HG03039 (cell line): ENCODE results near the gene TNFRSF8.

Source experiments
- ATAC-seq: cut with Tn5 transposase; IDR thresholded peaks from one replicate; pipeline ENCODE4 v1.9.1; 2021; ENCODE audit warnings: mild to moderate bottlenecking, moderate library complexity; ENCODE audit not compliant: unreplicated experiment

TNFRSF8 gene

DNA sequence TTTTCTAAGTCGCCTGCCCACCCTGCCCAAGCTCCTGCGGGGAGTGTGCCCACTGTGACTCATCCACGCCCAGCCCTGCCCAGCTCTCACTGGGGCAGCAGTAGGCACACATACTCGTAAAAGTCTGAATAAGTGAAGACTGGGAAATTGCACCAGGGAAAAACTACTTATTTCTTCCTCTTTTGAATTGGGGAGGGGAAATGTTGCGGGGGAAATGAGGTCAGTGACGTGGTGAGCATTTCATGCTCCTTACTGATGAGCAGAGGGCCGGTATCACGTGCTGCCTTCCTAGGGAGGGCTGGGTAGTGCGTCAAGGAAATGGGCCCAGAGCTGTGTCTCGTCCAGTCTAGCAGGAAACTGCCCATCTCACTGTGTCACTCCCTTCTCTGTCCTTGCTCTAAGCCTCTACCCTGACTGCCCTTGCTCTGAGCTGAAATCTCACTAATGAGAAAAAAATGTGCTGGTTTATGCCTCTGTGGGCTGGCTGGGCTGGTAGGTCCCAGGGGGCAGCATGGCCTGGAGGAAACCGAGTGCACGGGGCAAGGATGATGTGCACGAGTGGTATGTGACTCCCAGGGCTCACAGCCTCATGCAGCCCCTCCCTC lies 90.2 kb downstream of the TNFRSF8 start:
- ATAC-seq, result no peak

DNA sequence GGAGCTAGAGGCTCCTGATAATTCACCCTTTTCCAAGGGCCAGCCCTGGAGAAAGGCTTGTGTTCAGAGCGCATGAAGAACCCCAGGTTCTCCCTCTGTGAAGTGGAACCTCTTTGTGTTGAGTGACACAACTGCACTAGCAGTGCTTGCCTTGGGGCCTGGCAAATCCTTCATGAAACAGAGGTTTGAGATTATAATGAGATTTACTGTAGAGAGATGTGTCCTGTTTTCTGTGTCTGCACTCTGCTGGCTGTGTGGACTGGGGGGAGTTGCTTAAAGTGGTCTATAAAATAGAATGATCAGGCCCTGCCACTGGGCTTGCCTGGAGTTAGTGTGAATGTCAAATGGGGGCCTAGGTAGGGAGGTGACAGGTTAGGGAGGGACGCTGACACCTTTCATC lies 92.2 kb downstream of the TNFRSF8 start:
- ATAC-seq, result no peak

DNA sequence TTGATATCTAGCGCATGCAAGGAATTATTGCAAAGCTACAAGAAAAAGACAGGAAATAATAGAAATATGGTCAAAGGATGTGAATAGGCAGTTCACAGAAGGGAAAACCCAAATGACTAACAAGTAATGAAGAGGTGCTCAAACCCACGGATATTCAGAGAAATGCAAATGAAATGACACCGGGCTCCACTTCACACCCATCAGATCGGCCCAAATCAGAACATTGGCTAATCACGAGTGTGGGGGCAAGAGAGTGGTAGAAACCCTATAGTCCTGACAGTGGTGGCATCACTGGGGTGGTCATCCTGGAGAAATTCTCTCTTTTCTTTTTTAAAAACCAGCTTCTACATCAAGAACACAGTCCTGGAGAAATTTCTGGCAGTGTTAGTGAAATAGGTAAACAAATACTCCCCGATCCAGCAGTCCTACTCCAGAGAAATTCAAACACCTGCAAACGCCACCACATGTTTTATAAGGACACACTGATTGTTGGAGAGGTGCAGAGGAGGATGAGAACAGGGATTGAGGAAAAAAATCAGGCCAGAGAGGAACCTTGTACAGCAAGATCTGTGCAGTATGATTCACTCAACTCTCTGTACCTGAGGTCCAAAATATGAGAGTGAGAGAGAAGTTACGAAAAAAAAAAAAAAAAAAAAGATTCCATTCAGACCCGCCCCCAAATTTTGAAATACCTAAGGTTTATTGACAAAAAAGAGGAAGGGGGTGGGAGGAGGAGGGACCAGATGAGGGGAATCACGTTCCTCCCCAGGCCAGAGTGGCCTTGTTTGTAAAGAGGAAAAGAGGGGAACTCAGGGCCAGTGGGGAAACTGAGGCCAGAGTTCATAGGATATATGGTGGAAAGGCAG lies 94.5 kb downstream of the TNFRSF8 start:
- no peak for ATAC-seq

DNA sequence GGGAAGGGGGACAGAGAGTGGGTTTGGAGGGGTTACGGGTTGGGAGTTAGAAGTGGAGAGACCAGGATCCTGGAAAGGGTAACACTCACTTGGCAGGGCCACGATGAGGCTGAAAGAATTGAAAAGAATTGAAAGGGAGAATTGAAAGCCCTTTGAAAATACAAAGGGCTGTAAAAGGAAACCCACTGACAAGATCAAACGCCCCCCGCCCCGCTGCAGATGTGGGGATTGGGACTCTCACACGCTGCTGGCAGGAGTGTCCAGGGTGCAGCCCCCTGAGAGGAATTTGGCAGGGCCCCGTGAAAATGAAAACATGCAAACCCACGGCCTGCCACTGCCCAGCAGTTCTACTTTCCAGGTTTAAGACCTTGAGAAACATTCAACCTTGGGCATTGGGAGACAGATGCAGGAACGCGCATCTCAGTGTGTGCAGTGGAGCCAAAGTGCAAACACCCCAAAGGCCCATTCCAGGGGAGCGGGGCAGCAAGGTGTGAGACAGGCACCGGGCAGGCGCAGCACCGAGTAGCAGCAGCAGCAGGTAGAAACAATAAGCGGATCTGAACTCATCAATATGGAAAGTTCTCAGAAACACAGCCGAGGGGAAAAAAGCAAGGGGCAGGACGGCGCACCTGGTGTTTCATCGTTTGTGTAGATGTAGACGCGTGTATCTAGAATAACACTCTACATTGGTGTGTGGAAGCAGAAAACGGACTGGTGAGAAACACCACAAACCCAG lies 95.4 kb downstream of the TNFRSF8 start:
- no peak for ATAC-seq

DNA sequence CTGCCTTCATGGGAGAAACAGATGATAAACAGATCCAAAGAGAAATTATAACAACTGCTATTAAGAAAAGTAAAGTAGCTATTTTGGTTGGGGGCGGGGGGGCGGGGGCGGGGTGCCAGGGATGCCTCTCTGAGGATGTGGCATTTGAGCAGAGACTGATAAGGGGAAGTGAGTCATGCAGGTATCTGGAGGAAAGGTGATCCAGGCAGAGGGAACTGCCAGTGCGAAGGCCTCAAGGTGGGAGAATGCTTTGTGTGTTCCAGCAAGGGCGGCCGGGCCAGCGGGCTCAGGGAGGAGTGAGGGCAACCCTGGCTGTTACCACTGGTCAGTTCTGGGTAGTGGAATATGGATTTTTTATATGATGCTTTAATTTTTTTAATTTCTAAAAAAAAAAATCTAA lies 96.7 kb downstream of the TNFRSF8 start:
- no peak for ATAC-seq

DNA sequence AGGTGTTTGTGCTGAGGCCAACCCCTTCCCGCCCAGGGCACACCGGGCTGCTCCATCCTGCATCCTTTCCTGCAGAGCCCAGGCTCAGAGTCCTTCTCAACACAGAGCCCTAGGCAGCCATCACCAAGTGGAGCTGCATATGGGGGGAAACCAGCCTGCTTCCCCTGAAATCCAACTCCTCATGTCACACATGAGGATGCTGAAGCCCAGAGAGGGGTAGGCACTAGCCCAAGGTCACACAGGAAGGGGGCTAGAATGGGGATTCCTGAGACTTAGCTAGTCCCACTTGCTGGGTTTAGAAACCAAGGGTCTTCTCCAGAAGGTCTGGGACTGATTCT lies 98.2 kb downstream of the TNFRSF8 start:
- no peak for ATAC-seq

DNA sequence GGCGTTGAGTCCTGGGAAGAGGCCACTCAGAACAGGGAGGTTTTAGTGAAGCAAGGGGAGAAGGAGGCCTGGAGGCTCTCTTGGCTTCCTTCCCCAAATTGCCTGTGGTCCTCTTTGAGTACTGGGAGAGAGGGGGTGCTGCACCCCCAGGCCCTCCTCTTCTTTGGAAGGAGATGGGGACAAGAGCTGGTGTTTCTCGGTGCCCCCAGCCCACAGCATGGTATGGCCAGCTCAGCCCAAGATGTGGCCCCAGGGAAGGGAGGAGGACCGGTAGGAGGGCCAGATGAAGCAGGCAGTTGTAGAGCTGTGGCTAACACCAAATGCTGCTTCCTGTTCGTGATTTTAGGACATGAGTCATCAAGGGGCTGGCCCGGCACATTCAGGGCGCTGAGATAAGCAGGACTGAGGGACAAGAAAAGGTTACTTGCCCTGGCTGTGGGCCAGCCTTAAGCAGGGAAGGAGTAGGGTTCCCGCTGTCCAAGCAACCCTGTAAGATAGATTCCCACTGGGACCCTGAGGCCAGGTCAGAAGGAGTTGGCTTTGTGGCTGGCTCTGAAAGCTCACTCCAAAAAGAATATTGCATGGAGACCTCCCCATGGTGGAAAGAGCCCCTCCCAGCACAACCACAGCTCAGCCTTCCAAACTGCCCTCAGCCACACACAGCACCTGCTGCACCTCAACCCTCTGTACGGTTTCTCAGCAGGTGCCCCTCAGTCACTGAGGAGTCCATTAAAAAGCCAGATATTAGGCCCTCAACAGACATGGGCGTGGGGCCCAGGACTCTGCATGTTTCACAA lies 98.8 kb downstream of the TNFRSF8 start:
- ATAC-seq, result peak; percentile 60

DNA sequence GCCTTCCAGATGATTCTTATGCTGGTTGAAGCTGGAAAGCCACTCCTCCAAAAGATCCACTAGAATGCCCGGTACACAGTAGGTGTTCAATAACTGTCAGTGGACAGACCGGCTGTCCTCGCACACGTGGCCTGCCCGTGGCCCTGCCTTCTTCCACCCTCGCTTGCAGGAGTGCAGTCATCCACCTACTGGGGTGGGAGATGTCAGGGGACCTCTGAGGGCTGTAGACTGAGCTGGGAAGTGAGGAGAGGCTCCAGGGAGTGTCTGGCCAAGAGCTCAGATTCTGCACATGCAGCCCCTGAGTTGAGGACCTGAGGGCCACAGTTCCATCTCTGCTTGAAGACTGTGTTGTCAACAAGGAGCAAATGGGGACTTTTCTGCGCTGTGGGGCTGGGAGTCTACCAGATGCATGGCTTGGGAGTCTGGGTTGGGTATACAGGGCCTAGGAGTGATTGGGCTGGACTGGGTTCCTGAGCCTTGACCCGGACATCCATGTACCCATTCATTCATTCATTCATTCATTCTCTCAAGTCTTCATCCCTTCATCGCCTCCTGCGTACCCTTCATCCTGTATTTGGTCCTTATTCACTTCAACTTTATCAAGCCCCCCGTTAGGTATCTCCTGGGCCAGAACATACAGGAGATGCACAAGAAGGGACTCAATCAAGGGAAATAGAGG lies 99.5 kb downstream of the TNFRSF8 start:
- no peak for ATAC-seq

DNA sequence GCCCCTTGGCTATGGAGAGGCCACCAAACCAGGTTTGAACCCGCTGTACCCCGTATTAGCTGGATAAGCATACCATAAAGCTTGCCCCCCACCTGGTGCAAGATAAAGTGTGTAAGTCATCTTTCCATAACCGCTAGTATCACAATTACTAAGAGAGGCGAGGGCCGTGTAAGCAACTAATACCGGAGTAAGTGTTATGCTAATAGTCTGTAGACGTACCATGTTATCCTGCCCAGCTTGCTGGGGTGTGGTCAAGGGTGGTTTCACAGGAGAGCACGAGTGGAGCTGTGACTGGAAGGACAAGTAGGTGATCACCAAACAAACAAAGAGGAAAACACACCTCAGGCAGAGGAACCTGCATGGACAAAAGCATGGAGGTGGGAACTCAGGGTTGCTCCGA lies 100.1 kb downstream of the TNFRSF8 start:
- ATAC-seq, result no peak

DNA sequence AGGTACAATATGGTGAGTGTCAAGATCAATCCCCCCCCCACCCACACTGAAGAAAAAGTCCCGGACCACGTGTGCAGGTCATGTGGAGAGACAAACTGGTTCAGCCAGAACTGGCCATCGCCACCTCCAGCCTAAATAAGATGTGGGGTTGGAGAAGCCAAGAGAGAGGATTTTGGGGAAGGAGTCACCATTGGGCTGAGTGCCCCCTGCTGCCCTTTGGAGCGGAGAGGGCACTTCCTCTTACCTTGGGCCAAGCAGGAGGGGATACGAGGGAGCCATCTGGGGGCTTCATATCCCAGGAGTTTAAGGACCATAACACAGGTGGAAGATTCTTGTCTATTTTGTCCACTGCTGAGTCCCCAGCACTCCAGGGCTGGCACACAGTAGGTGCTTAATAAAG lies 101.1 kb downstream of the TNFRSF8 start:
- ATAC-seq, result no peak

DNA sequence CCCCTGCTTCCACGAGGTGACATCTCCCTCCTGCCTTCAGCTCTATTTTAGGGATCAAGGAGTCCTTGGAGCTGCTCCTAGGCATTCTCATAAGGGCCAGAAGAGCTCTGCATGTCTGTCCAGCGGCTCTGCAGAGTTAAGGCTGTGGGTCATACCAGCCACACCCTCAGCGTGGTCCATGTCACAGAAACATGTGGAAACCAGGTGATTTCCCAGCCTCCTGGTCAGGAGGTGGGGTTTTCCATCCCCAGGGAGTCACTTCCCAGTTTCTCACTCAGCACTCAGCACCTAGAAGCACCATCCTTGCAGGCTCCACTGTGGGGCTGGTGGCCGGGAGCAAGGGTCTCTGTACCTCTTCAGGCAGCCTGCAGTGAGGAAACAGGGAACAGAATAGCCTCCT lies 102.2 kb downstream of the TNFRSF8 start:
- no peak for ATAC-seq

DNA sequence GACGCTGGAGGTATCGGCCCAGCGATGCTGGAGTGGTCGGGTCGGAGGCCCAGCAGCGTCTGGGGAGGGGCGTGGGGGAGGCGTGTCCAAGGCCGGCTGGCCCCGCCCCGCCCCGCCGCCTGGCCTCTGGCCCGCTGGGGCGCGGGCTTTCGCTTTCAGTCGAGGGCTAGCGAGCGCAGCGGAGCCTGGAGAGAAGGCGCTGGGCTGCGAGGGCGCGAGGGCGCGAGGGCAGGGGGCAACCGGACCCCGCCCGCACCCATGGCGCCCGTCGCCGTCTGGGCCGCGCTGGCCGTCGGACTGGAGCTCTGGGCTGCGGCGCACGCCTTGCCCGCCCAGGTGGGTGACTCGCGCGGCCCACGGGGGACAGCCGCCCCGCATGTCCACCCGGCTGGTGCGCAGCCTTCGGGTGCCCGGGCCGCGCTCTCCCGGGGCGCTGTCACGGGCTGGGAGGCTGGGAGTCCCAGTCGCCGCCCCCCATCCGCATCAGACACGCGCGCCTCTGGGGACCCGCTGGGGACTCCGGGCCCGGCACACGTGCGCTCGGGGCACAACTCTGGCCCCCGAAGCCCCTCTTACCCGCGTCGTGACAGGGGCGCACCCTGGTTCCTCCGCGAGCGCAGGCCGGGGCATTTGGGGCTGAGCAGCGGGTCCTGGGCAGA lies 103.9 kb downstream of the TNFRSF8 start, which contains the start of gene TNFRSF1B:
Gene TNFRSF1B (plus strand): TSS at position 158 of the 659 bp plus-strand sequence. CDS start 101 bp downstream, at position 259.
- ATAC-seq, result peak; percentile 47

DNA sequence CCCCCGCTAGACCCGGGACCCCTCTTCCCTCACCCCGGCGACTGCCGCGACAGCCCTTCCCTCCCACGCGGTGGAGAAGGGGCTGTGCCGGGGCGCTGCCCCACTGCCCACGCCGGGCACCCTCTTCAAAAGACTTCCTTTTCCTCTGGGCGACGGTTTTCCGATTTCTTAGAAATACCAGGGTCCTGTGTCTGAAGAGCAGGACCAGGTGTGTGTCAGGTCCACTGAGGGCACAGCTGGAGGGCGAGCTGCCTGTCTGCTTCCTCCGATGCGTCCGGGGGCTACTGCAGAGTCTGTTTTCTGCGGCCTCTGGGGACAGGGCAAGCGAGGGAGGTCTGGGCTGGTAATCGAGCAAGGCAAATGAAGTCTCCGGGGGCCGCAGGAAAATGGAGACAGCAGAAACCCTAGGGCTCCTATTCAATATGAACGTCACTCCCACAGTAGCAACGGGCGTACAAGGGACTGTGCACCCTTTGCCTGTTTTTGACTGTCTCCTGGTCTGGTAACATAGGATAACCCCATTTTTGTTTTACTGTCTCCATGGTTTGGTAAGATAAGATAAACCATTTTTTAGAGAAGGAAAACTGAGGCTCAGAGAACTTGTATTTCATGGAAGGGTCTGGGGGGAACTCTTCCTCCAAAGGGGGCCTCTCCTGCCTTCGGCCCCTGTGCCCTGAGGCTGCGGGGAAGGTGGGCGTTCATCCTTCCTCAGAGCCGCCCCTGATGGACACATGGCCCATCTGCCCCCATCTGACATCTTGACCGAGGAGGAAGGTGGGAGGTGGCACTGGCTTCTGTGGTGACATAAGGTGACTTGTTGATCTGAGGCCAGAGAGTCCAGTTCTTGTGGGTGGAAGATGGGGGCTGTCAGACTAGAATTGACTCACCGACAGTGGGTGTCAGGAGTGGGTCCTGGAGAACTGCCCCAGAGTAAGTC lies 104.7 kb downstream of the TNFRSF8 start:
- no peak for ATAC-seq

DNA sequence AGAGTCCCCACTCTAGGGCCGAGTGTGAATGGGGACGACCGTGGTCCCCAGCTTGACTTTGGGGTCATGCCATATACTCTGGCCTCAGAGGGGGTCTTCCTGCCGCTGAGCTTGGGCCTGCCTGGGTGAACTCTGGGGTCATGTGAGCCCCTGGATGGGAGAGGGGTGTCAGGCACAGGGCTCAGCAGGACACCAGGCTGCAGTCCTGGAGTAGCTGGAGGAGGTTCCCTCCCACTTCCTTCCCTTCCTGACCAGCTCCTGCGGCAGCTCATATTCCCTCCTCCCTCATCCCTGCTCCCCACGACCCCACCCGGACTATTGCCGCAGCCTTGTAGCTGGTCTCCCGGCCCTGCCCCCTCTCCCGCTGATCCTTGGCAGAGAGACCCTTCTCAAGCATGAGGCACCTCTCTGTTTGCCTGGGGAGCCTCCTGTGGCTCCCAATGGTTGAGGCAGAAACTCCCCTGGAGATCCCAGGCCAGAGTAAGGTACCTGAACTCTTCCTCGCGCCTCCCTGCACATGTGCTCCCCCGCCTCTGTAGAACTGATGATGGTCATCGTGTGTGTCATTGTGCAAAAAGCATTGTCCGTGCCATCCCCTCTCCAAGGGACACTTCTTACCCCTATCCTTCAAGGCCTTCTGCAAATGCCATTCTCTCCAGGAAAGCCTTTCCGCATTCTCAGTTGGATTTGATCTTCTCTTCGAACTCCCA lies 105.5 kb downstream of the TNFRSF8 start:
- no peak for ATAC-seq

DNA sequence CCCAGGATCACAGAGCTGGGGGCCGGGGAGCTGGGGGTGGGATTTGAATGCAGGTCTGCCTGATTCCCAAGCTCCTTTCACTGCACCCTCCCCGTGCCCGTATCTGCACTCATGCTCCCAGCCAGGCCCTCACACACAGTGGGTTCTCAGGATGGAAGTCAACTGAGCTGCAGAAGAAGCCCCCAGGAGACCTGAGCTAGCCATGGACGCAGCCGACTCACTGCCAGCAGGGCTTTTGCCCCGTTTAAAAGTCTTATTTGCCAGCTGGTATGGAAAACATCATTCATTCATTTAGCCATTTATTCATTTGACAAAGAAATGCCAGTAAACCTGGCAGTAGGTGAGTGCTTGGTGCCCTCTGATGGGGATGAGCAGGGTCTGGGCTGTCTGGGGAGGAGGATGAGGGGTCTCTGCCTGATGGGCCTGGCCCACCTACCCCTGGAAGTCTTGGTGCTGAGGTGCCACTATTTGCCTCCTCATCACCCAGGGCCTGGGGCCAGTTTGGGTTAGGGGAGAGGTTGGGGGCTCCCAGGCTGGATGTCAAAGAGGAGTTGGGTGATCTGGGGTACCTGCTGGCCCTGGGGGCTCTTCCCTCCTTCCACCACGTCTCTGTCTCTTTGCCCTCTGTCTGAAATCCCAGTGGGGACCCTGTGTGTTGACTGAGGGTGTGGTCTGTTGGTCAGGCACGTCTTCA lies 106.5 kb downstream of the TNFRSF8 start:
- no peak for ATAC-seq

DNA sequence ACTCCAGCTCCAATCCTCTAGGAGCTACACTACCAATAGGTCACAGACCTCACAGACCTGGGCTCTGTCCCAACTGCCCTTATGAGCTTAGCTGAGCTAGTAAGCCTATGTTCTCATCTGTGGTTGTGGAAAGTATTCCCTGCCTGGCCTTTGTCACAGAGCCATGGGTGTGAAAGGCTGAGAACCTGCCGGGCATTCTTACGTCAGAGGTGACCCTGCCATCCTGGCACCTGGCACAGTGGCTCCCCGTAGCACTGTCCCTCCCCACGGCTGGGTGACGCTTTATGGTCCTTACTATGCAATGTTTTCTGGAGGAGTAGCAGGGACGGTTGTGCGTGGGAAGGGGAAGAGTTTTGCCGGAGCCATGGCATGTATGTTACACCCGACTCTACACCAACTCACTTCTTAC lies 107.2 kb downstream of the TNFRSF8 start:
- ATAC-seq, result no peak

DNA sequence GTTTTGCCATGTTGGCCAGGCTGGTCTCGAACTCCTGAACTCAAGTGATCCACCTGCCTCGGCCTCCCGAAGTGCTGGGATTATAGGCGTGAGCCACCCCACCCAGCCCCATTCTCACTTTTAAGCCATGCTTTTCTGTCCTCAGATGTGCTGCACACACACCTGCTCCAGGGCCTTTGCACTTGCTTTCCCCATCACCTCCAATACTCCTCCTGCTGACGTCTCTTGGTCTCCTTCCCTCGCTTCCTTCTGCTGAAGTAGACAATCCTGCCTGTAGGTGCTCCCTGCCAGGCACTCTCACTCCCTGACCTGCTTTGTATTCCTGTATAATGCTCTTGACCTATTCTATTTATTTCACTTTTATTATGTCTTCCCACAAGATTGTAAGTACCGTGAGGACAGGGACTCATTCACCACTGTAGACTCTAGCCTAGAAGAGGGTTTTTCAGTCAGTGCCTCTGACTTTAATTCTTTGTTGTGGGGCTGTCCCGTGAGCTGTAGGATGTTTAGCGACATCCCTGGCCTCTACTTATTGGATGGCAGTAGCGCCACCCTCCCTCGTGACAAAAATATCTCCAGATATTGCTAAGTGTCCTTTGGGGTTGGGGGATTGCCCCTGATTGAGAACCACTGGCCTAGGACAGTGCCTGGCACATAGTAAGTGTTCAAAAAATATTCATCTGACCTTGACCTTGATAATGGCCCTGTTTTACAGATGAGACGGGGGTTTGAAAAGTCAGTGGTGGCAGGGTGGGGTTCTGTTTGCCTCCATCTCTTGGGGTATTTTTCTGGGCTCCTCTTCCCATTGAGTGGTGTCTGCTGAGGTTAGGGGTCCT lies 108.3 kb downstream of the TNFRSF8 start:
- ATAC-seq, result no peak
